Mesenchymal stem cell (in vitro differentiated cells and primary cell): ENCODE measurements around the gene PTPN22.

Experiments used
- DNase-seq: peaks from one replicate; pipeline ENCODE4 v3.0.0-alpha.2; 2013
- H2AFZ ChIP-seq: one replicate; pipeline ENCODE4 v1.6.1; 2013; ENCODE audit warnings: low read depth, mild to moderate bottlenecking, control low read depth, inconsistent platforms, low read length, moderate library complexity
- H2AK5ac ChIP-seq: 2 replicates; pipeline ENCODE4 v1.6.1; 2013; ENCODE audit warnings: low read length, moderate library complexity, mild to moderate bottlenecking, inconsistent platforms; ENCODE audit not compliant: severe bottlenecking
- H2BK120ac ChIP-seq: one replicate; pipeline ENCODE4 v1.6.1; 2013; ENCODE audit warnings: low read depth, mild to moderate bottlenecking, inconsistent platforms, low read length, moderate library complexity
- H2BK12ac ChIP-seq, 2 experiments: one replicate each; pipeline ENCODE4 v1.6.1; 2013; ENCODE audit warnings: inconsistent platforms in 2 of 2, low read length in 2 of 2, mild to moderate bottlenecking in 2 of 2, moderate library complexity in 2 of 2, control low read depth in 1 of 2
- H2BK15ac ChIP-seq: one replicate; pipeline ENCODE4 v1.6.1; 2013; ENCODE audit warnings: mild to moderate bottlenecking, low read depth, inconsistent platforms; ENCODE audit not compliant: poor library complexity, severe bottlenecking
- H2BK5ac ChIP-seq: 2 replicates; pipeline ENCODE4 v1.6.1; 2013; ENCODE audit warnings: low read depth, mild to moderate bottlenecking, low read length, control low read depth, inconsistent platforms; ENCODE audit not compliant: poor library complexity, severe bottlenecking
- H3K14ac ChIP-seq, 2 experiments: one replicate each; pipeline ENCODE4 v1.6.1; 2013; ENCODE audit warnings: inconsistent platforms in 2 of 2, low read length in 2 of 2, control low read depth in 1 of 2, mild to moderate bottlenecking in 1 of 2, moderate library complexity in 1 of 2
- H3K18ac ChIP-seq, 2 experiments: one replicate each; pipeline ENCODE4 v1.6.1; 2013; ENCODE audit warnings: inconsistent platforms in 2 of 2, low read length in 2 of 2, control low read depth in 1 of 2, low read depth in 1 of 2, mild to moderate bottlenecking in 1 of 2
- H3K23ac ChIP-seq, 2 experiments: one replicate each; pipeline ENCODE4 v1.6.1; 2013; ENCODE audit warnings: inconsistent platforms in 2 of 2, low read length in 2 of 2, mild to moderate bottlenecking in 2 of 2, moderate library complexity in 2 of 2, control low read depth in 1 of 2
- H3K27ac ChIP-seq: 2 replicates; pipeline ENCODE4 v1.5.1; 2013; ENCODE audit warnings: mild to moderate bottlenecking, moderate library complexity, low read length, control low read depth, inconsistent platforms; ENCODE audit not compliant: poor library complexity, severe bottlenecking
- H3K27me3 ChIP-seq, 2 experiments: 2 replicates each; pipeline versions ENCODE4 v1.6.1 to v1.7.0; 2013; ENCODE audit warnings: low read length in 2 of 2, mild to moderate bottlenecking in 2 of 2, moderate library complexity in 2 of 2, control low read depth in 1 of 2, inconsistent platforms in 1 of 2; ENCODE audit not compliant: control insufficient read depth in 1 of 2, insufficient read depth in 1 of 2
- H3K36me3 ChIP-seq, 2 experiments: 2 replicates each; pipeline versions ENCODE4 v1.6.1 to v1.7.0; 2013; ENCODE audit warnings: low read length in 2 of 2, control low read depth in 1 of 2, inconsistent platforms in 1 of 2, low read depth in 1 of 2, mild to moderate bottlenecking in 1 of 2; ENCODE audit not compliant: insufficient read depth in 2 of 2, control insufficient read depth in 1 of 2
- H3K4ac ChIP-seq, 2 experiments: one replicate each; pipeline ENCODE4 v1.6.1; 2013; ENCODE audit warnings: inconsistent platforms in 2 of 2, low read length in 2 of 2, mild to moderate bottlenecking in 2 of 2, moderate library complexity in 2 of 2, control low read depth in 1 of 2, low read depth in 1 of 2
- H3K4me1 ChIP-seq: 2 replicates; pipeline ENCODE4 v1.6.1; 2013; ENCODE audit warnings: low read depth, low read length, control low read depth; ENCODE audit not compliant: control insufficient read depth, insufficient read depth
- H3K4me2 ChIP-seq: 2 replicates; pipeline ENCODE4 v1.6.1; 2013; ENCODE audit warnings: low read length, mild to moderate bottlenecking, inconsistent platforms; ENCODE audit not compliant: poor library complexity, severe bottlenecking
- H3K4me3 ChIP-seq, 2 experiments: 2 replicates each; pipeline versions ENCODE4 v1.5.1 to v1.7.0; 2013; ENCODE audit warnings: low read length in 2 of 2, mild to moderate bottlenecking in 2 of 2, control low read depth in 1 of 2, low read depth in 1 of 2; ENCODE audit not compliant: insufficient read depth in 1 of 2
- H3K79me1 ChIP-seq: replicated peaks from 2 replicates; pipeline ENCODE4 v1.6.1; 2013; ENCODE audit warnings: mild to moderate bottlenecking, control low read depth, low read length, inconsistent platforms; ENCODE audit not compliant: poor library complexity, severe bottlenecking
- H3K9ac ChIP-seq: 2 replicates; pipeline ENCODE4 v1.7.0; 2013; ENCODE audit warnings: mild to moderate bottlenecking, low read length, moderate library complexity
- H3K9me3 ChIP-seq: 2 replicates; pipeline ENCODE4 v1.7.0; 2013; ENCODE audit warnings: mild to moderate bottlenecking, low read length; ENCODE audit not compliant: control insufficient read depth
- H4K8ac ChIP-seq: one replicate; pipeline ENCODE4 v1.6.1; 2013; ENCODE audit warnings: inconsistent platforms, mild to moderate bottlenecking, low read length, moderate library complexity
- H4K91ac ChIP-seq: one replicate; pipeline ENCODE4 v1.6.1; 2013; ENCODE audit warnings: mild to moderate bottlenecking, low read length, inconsistent platforms
- WGBS: methylation state at CpG from one replicate; pipeline ENCODE4 v1.1.7; 2013; ENCODE audit warnings: mixed read lengths; 5-methylcytosine and 5-hydroxymethylcytosine counted together

The PTPN22 gene

GRCh38 chr1:113886417-113887401 lies 15.2 kb upstream of the PTPN22 start:
- Histone ChIP-seq H3K18ac (no peak overlapping the region), H3K36me3 (no peaks in the 10 kb centered on the region), H3K9ac (no peak overlapping the region), H3K23ac (no peak overlapping the region), H2BK5ac (no peak overlapping the region), H2BK120ac (no peak overlapping the region), H3K4ac (no peak overlapping the region), H2BK12ac (no peak overlapping the region), H3K14ac (no peak overlapping the region), H3K9me3 (no peaks in the 10 kb centered on the region), H3K27me3 (no peaks in the 10 kb centered on the region), H3K27ac (no peak overlapping the region), H2AFZ (no peak overlapping the region), H3K4me3 (no peak overlapping the region), H4K8ac (no peak overlapping the region), H2AK5ac (no peak overlapping the region), H2BK15ac (no peak overlapping the region), H4K91ac (no peak overlapping the region), H3K4me2 (no peak overlapping the region), H3K79me1 (no peaks in the 10 kb centered on the region), H3K4me1 (peaks cover 3% of the 10 kb centered on the region)
- 96% methylated on average over 16 of the region's 17 CpGs for whole genome bisulfite sequencing
- no peak for DNase-seq

- Histone ChIP-seq H4K91ac (no peak overlapping the region), H3K4me1 (peaks cover 1% of the 10 kb centered on the region), H3K4ac (no peak overlapping the region), H3K4me3 (no peak overlapping the region), H3K9ac (no peak overlapping the region), H3K27ac (no peak overlapping the region), H3K36me3 (no peaks in the 10 kb centered on the region), H3K79me1 (no peaks in the 10 kb centered on the region), H2BK120ac (no peak overlapping the region), H3K14ac (no peak overlapping the region), H3K4me2 (no peak overlapping the region), H2BK5ac (no peak overlapping the region), H3K9me3 (no peaks in the 10 kb centered on the region), H2AFZ (no peak overlapping the region), H2BK15ac (no peak overlapping the region), H3K23ac (no peak overlapping the region), H4K8ac (no peak overlapping the region), H2AK5ac (no peak overlapping the region), H3K27me3 (no peaks in the 10 kb centered on the region), H2BK12ac (no peak overlapping the region), H3K18ac (no peak overlapping the region)
- 91% methylated on average over 2 of the region's 2 CpGs for WGBS
- DNase-seq, result no peak
Observed at GRCh38 chr1:113881661-113882060, 10.1 kb upstream of the PTPN22 start.

- H4K8ac ChIP-seq, result no peak overlapping the region
- H2BK15ac ChIP-seq, result no peak overlapping the region
- H3K9me3 ChIP-seq, result no peaks in the 10 kb centered on the region
- peak overlapping the region; percentile 96 for H2AK5ac ChIP-seq
- WGBS, result 97% methylated on average over 4 of the region's 4 CpGs
- no peak overlapping the region for H3K4ac ChIP-seq
- no peak overlapping the region for H3K23ac ChIP-seq
- no peak overlapping the region for H3K18ac ChIP-seq
- no peak overlapping the region for H3K4me2 ChIP-seq
- H3K27ac ChIP-seq, result peak overlapping the region; percentile 81
- no peaks in the 10 kb centered on the region for H3K79me1 ChIP-seq
- peaks cover 1% of the 10 kb centered on the region for H3K4me1 ChIP-seq
- no peak for DNase-seq
- no peak overlapping the region for H3K14ac ChIP-seq
- no peak overlapping the region for H2BK5ac ChIP-seq
- H4K91ac ChIP-seq, result no peak overlapping the region
- no peak overlapping the region for H2AFZ ChIP-seq
- H3K27me3 ChIP-seq, result no peaks in the 10 kb centered on the region
- no peak overlapping the region for H2BK120ac ChIP-seq
- H3K36me3 ChIP-seq, result no peaks in the 10 kb centered on the region
- H2BK12ac ChIP-seq, result no peak overlapping the region
- no peak overlapping the region for H3K4me3 ChIP-seq
- no peak overlapping the region for H3K9ac ChIP-seq
Observed at GRCh38 chr1:113879739-113880038, 8.2 kb upstream of the PTPN22 start.

GRCh38 chr1:113876176-113876575 lies 4.7 kb upstream of the PTPN22 start:
- no peak overlapping the region for H3K27ac ChIP-seq
- H2AFZ ChIP-seq, result no peak overlapping the region

More at GRCh38 chr1:113876176-113876575, 4.7 kb upstream of the PTPN22 start:
- Histone ChIP-seq H3K14ac (no peak overlapping the region), H4K8ac (no peak overlapping the region), H2BK120ac (no peak overlapping the region), H3K18ac (no peak overlapping the region), H3K36me3 (no peaks in the 10 kb centered on the region), H2BK12ac (no peak overlapping the region), H3K23ac (no peak overlapping the region), H3K4me2 (no peak overlapping the region), H3K27me3 (no peaks in the 10 kb centered on the region), H3K9ac (no peak overlapping the region), H3K4me3 (no peak overlapping the region), H2BK5ac (no peak overlapping the region), H4K91ac (no peak overlapping the region), H2BK15ac (no peak overlapping the region), H3K9me3 (no peaks in the 10 kb centered on the region), H3K79me1 (no peaks in the 10 kb centered on the region), H3K4me1 (peaks cover 3% of the 10 kb centered on the region), H2AK5ac (peak overlapping the region; percentile 57), H3K4ac (no peak overlapping the region)
- 91% methylated on average over 5 of the region's 5 CpGs for WGBS
- DNase-seq, result no peak
